ENCODE results near the gene CMIP. TPM values are rescaled to one million over a fixed set of nuclear protein-coding genes. Genes with fewer than 3 reads are reported as not detected.

The CMIP gene
- polyA plus RNA-seq, 1 of the 3 experiments (the other 2 are of a cell fraction): 5.4 TPM

- TF ChIP-seq USF2 (IDR thresholded peaks at IDR 0.05; ENCODE audit: borderline replicate concordance, low read depth, low read length) (no peak), NRF1 (IDR thresholded peaks at IDR 0.05; ENCODE audit: low read depth, low read length) (no peak), USF1 (IDR thresholded peaks at IDR 0.05; ENCODE audit: borderline replicate concordance, low read depth) (no peak), SIN3A (IDR thresholded peaks at IDR 0.05; ENCODE audit: borderline replicate concordance, low read depth, low read length) (no peak), FOXM1 (IDR thresholded peaks at IDR 0.05; ENCODE audit: low read depth) (no peak), MEF2A (IDR thresholded peaks at IDR 0.05; ENCODE audit: borderline replicate concordance, low read depth) (no peak)
Measured at GRCh38 chr16:81696166-81696960, 251.8 kb downstream of the CMIP start (continued).

GRCh38 chr16:81696961-81697615, 252.5 kb downstream of the CMIP start:
- no peaks in the 10 kb centered on the region for H3K9me2 ChIP-seq
- TF ChIP-seq RAD21 (IDR thresholded peaks at IDR 0.05; ENCODE audit: low read length) (peak; percentile 67), NFIC (IDR thresholded peaks at IDR 0.05; ENCODE audit: borderline replicate concordance) (no peak), CTCF (IDR thresholded peaks at IDR 0.05) (peak; percentile 60), USF2 (IDR thresholded peaks at IDR 0.05; ENCODE audit: borderline replicate concordance, low read depth, low read length) (no peak), SMC3 (IDR thresholded peaks at IDR 0.05; ENCODE audit: low read depth, low read length) (peak; percentile 49)
- CTCF ChIA-PET: interaction anchor here (0.5 to 3.7 kb wide), 29 partner anchors 11 to 404 kb away, joined by 3 to 17 read pairs (median 3); no protein-coding TSS in a partner anchor
- H3K9ac ChIP-seq: no peak overlapping the region
- peaks cover 0 to 22% of the 10 kb centered on the region in 2 experiments for H3K36me3 ChIP-seq (replicated peaks in 1 of 2; ENCODE audit: control insufficient read depth in 1 of 2, insufficient read depth in 2 of 2, low read length in 1 of 2)
- H3K9me3 ChIP-seq: no peaks in the 10 kb centered on the region
- H3K27ac ChIP-seq (ENCODE audit: low read depth in 2 of 2, low read length in 1 of 2): no peak overlapping the region
- H3K4me3 ChIP-seq (ENCODE audit: low read depth in 2 of 2, low read length in 1 of 2): no peak overlapping the region
- peak; percentile 61 for DNase-seq
- no peak overlapping the region for H3K4me2 ChIP-seq
- POLR2A ChIA-PET: no interaction called here
- peaks cover 0 to 8% of the 10 kb centered on the region in 2 experiments; a peak in 2 of 4 replicates for H3K4me1 ChIP-seq (ENCODE audit: control insufficient read depth in 1 of 2, insufficient read depth in 2 of 2, low read depth in 1 of 2, low read length in 1 of 2)
- no peaks in the 10 kb centered on the region for H4K20me1 ChIP-seq (ENCODE audit: insufficient read depth)
- H3K79me2 ChIP-seq (ENCODE audit: insufficient read depth): no peaks in the 10 kb centered on the region
- H3F3A ChIP-seq (replicated peaks; ENCODE audit: insufficient read depth): no peaks in the 10 kb centered on the region
- no peaks in the 10 kb centered on the region for H3K27me3 ChIP-seq (ENCODE audit: insufficient read depth)
- 82% methylated on average over 13 of the region's 16 CpGs for WGBS (ENCODE audit: low lambda C conversion rate)
- no peak overlapping the region for H2AFZ ChIP-seq (ENCODE audit: low read depth)

All from SK-N-SH (cell line).